ENCODE measurements around the gene INPP5B. TPM values are rescaled to one million over a fixed set of nuclear protein-coding genes. Genes with fewer than 3 reads are reported as not detected.
"Not testable (repeated sequence)": the region's sequence is repeated elsewhere in the genome, so short reads cannot be mapped to it uniquely, and the experiment has no call there.

INPP5B gene
- total RNA-seq, 1 donor from 2014 or later, result 8.7 TPM

- ATAC-seq (ENCODE audit: poor library complexity) (no peak), DNase-seq (no peak)
- intact Hi-C loops (cut with DNase I), result no loop called here
These were observed 4.4 kb upstream of the INPP5B start for GRCh38 chr1:37951041-37951782.

GRCh38 chr1:37949524-37950152, 2.8 kb upstream of the INPP5B start:
- DNase-seq (no peak), ATAC-seq (ENCODE audit: poor library complexity) (no peak)
- intact Hi-C loops (cut with DNase I), result no loop called here

- DNase-seq (no peak), ATAC-seq (ENCODE audit: poor library complexity) (no peak)
- intact Hi-C loops (cut with DNase I), result no loop called here
These were observed 2.0 kb upstream of the INPP5B start for GRCh38 chr1:37948841-37949240.

GRCh38 chr1:37948166-37948565, 1.3 kb upstream of the INPP5B start:
- intact Hi-C loops (cut with DNase I), result no loop called here
- DNase-seq (no peak), ATAC-seq (ENCODE audit: poor library complexity) (no peak)

GRCh38 chr1:37947364-37947763, 511 bp upstream of the INPP5B start:
- ATAC-seq (ENCODE audit: poor library complexity) (no peak), DNase-seq (no peak)
- intact Hi-C loops (cut with DNase I), result no loop called here

GRCh38 chr1:37945743-37946702, 830 bp downstream of the INPP5B start:
- ATAC-seq (ENCODE audit: poor library complexity) (peak; percentile 74), DNase-seq (peak; percentile 74)
- intact Hi-C loops (cut with DNase I), result no loop called here

GRCh38 chr1:37945251-37945650, 1.6 kb downstream of the INPP5B start:
- intact Hi-C loops (cut with DNase I), result no loop called here
- DNase-seq (no peak), ATAC-seq (ENCODE audit: poor library complexity) (no peak)

- DNase-seq (no peak), ATAC-seq (ENCODE audit: poor library complexity) (no peak)
- intact Hi-C loops (cut with DNase I), result no loop called here
These were observed 2.0 kb downstream of the INPP5B start for GRCh38 chr1:37944816-37945215.

- DNase-seq, result no peak
- intact Hi-C loops (cut with DNase I), result no loop called here
- no peak for ATAC-seq (ENCODE audit: poor library complexity)
These were observed 2.6 kb downstream of the INPP5B start for GRCh38 chr1:37944086-37944763.

- intact Hi-C loops (cut with DNase I), result no loop called here
These were observed 6.4 kb downstream of the INPP5B start for GRCh38 chr1:37940299-37940947.

GRCh38 chr1:37936760-37937159, 10.1 kb downstream of the INPP5B start:
- intact Hi-C loops (cut with DNase I); DNase-seq; ATAC-seq (ENCODE audit: poor library complexity): not testable (repeated sequence)

More at GRCh38 chr1:37940299-37940947, 6.4 kb downstream of the INPP5B start:
- no peak for ATAC-seq (ENCODE audit: poor library complexity)
- no peak for DNase-seq

- intact Hi-C loops (cut with DNase I), result no loop called here
- no peak for ATAC-seq (ENCODE audit: poor library complexity)
- DNase-seq, result no peak
These were observed 14.1 kb downstream of the INPP5B start for GRCh38 chr1:37932759-37933158.

- DNase-seq (peak; percentile 97), ATAC-seq (ENCODE audit: poor library complexity) (peak; percentile 98)
- intact Hi-C loops (cut with DNase I), result no loop called here
These were observed 15.3 kb downstream of the INPP5B start for GRCh38 chr1:37931361-37932158.

GRCh38 chr1:37931102-37931360, 15.8 kb downstream of the INPP5B start:
- DNase-seq (no peak), ATAC-seq (ENCODE audit: poor library complexity) (peak; percentile 17)
- intact Hi-C loops (cut with DNase I), result no loop called here

- ATAC-seq (ENCODE audit: poor library complexity) (peak; percentile 76), DNase-seq (peak; percentile 46)
- intact Hi-C loops (cut with DNase I), result no loop called here
These were observed 16.4 kb downstream of the INPP5B start for GRCh38 chr1:37930246-37931101.

- DNase-seq (no peak), ATAC-seq (ENCODE audit: poor library complexity) (no peak)
- intact Hi-C loops (cut with DNase I), result no loop called here
These were observed 20.6 kb downstream of the INPP5B start for GRCh38 chr1:37926038-37926924.

Data from Right ventricle myocardium superior (tissue), 1 donor.